PC-3 (cell line): ENCODE measurements around the gene TMED6.

Experiments used
- CTCF ChIP-seq: fragments of 300-600 bp; sonication (generic); conservative IDR thresholded peaks from 2 replicates; pipeline ENCODE4 v1.5.1; 2017; ENCODE audit warnings: antibody characterized with exemption, low read depth, mild to moderate bottlenecking, low read length
- EZH2 ChIP-seq: fragments of 300-600 bp; sonication (generic); IDR thresholded peaks from one replicate; pipeline ENCODE4 v1.6.1; 2017; ENCODE audit warnings: antibody characterized with exemption, mild to moderate bottlenecking, low read length; ENCODE audit not compliant: unreplicated experiment
- EZH2phosphoT487 ChIP-seq: fragments of 300-600 bp; sonication (generic); IDR thresholded peaks from 2 replicates; pipeline ENCODE4 v1.6.1; 2018; ENCODE audit warnings: mild to moderate bottlenecking, antibody characterized with exemption, low read length, borderline replicate concordance

GRCh38 chr16:69325784-69326171, 25.8 kb downstream of the TMED6 start:
- no peak for TF ChIP-seq CTCF
- TF ChIP-seq EZH2phosphoT487, result no peak
- no peak for TF ChIP-seq EZH2
